ENCODE results near the gene KIAA1614.
A peak's percentile ranks its signal among the peaks of the same experiment; 100 is the strongest.

KIAA1614 gene

GRCh38 chr1:180907313-180908055, 5.2 kb upstream of the KIAA1614 start:
- DNase-seq: no peak

DNA sequence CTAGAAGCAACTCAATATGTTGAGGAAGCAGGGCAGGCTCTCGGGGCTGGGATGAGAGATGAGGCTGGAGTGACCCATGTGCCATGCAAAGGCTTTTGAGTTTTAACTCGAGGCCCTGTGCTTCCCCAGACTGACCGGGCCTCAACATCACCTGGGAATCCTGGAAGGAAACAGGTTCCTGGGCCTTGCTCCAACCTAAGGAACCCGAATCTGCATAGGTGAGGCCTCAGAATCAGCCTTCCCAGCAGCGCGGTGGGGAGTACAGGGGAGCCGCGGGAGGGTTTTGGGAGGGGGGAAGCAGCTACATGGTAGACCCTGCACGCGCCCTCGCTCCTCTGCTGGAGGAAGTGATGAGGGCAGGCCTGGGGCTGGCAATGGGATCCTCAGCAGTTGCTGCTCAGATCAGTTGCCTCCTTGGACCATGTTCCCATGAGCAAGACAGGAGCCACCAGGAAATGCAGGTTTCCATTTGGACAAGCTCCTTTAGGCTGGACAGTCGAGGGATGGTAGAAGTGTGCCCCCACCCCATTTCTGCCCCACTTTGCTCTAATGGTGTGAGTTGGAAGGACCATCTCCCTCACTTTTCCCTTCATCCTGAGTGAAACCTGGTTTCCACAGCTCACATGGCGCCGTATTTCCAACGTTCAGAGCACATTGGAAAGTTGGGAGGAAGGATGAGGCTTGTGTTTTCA, 4.5 kb upstream of the KIAA1614 start:
- no peak for DNase-seq

DNA sequence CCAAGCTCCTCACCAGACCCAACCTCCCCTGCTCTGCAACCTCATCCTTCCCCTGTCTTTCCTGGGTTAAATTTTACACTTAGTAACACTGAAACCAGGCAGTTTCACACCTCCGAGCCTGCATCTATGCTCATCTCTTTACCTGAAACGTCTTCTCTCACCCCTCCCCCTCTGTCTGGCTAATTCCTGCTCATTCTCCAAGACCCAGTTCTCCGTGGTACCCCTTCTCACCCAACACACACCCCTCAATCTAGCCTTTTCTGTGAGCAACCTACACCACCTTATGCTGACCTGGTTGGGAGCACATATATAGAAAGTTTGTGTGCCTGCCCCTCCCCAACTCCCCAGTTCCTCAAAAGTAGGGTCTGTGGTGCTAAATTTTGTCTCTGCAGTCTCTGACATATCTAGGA, 3.7 kb upstream of the KIAA1614 start:
- no peak for DNase-seq

DNA sequence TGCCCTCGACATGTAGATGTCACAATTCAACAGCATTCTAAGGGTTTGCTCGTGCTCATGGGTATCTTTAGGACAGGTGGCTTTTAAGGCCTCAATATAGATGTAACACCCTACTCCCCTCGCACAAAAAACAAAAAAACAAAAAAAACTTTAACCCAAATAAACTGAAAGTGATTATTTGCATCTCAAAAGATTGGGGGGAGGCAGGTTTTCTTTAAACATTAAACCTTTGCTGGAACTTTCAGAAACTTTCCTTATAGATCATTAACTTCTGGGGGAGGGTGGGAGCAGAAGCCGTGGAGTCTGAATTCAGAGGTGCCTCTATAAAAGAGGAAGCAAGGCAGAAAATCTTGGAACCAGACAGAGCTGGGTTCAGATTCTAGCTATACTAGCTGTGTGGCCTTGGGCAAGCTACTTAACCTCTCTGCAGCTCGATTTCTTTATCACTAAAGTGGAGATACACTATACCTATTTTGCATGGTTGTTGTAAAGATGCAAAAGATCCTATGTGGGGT, 3.2 kb upstream of the KIAA1614 start:
- no peak for DNase-seq

DNA sequence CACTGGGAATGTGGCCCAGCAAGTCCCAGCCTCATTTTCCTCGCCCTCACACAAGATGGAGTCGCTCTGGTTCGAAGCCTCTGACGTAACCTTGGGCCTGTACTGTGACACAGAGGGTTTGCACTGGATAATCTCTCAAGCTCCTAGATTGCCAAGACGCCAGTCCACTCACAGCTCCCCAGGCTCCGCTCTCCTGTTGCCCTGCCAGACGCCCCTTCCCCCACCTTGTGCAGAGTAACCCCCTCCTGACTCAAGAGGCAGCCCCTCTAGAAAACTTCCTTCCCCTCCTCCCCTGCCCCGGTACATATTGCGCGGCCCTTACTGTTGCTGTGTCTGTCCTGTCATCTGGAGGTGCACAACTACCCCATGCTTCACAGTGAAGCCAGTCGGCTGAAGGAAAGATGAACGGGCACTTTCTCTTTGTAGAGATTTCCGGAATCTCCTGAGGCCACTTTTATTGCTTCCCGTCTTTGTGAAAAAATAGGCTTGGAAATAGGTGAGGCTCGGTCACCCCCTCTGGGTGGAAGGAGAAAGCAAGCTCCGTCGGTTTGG, 981 bp upstream of the KIAA1614 start:
- DNase-seq: peak; percentile 60

DNA sequence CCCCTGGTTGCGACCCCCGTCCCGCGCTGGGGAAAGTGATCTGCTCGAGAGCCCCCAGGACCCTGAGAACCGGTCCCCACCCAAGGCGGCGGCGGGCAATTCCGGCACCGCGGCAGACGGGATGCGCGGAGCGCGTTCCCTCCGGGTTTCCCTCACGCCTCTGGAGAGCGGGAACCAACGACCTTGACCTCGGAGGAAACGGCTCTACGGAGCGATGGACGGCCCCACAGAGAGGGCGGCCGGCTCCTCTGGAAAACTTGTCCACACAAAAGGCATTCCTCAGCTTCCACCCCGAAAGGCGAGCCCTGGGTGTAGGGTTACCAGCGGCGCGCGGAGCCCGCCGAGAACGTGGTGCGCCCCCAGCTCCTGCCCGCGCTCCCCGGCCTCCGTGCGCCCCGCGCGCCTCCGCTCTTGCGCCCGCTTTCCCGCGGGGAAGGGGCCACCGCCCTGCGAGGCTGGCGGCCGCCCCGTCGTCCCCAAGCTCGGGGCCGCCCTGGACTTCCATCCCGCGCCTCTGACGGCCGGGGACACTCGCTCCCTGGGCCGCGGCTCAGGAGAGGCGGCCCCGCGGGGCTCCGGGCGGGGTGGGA, 391 bp upstream of the KIAA1614 start:
- peak; percentile 68 for DNase-seq

DNA sequence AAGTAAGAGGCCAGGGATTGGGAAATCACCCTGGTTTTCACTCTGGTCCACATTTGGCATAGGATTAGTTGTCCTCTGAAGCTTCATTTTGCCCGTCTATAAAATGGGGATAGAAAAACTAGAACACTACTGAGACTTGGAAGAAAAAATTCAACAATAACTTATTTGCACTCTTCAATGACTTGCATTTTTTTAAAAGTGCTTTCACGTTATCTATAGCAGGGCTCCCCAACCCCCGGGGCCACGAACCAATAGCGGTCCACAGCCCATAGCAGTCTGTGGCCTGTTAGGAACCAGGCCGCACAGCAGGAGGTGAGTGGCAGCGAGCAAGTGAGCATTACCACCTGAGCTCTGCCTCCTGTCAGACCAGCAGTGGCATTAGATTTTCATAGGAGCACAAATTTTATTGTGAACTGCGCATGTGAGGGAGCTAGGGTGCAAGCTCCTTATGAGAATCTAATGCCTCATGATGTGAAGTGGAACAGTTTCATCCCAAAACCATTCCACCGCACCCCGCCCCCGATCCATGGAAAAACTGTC, 2.8 kb downstream of the KIAA1614 start:
- no peak for DNase-seq

GRCh38 chr1:180916012-180916770, 3.5 kb downstream of the KIAA1614 start:
- no peak for DNase-seq

GRCh38 chr1:180916771-180917170, 4.1 kb downstream of the KIAA1614 start:
- no peak for DNase-seq

DNA sequence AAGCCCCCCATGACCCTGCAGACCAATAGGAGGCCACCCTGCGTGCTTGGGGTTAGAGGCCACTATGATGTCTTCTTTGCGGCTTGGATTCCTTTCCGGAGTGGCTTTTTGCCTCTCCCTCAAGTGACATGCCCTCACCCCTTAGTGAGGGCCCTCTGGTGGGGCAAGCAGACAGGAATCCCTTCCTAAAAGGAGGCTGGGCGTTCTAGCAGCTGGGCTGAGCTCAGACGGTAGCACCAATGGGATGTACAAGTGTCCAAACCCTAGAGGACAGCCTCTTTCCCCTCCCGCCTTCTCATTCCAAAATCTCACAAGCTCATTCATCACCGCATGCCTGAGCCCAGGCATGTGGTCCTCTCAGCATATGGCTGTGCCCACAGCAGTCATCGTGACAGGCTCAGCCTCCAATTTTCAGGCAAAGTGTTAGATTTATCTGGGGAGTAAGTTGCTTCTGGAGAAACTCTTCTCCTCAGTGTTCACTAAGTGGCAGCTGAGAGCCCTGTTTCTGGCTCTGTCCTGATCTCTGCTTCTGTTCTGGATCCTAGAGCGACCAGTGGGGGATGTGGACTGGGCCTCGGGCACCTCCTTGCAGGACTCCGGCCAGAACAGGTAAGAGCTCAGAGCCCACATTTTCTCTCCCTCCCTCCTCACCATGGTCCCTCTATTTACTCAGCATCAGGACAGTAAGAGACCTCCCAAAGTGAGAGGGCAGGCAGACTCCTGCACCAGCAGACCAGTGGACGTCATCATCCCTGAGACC, 4.8 kb downstream of the KIAA1614 start:
- DNase-seq: peak; percentile 53

DNA sequence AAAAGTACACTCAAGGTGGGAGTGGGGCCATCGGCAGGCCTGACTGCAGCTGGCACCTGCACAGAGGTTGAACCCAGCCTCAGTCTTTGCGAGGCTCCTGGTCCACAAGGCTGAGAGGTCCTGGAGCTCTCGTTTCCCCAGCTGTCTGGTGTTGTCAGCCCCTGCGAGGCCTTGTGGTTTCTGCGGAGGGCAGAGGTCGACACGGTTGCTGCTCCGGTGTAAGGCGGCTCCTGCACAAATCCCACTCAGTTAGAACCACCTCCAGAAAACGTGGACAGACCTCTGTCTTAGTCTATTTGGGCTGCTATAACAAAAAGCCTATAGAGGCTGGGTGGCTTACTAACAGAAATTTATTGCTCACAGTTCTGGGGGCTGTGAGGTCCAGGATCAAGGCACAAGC, 5.8 kb downstream of the KIAA1614 start:
- DNase-seq: no peak

GRCh38 chr1:180919183-180919700, 6.5 kb downstream of the KIAA1614 start:
- DNase-seq: no peak

- DNase-seq: no peak
These were observed 7.5 kb downstream of the KIAA1614 start for GRCh38 chr1:180920193-180920592.

GRCh38 chr1:180920702-180921101, 8.0 kb downstream of the KIAA1614 start:
- no peak for DNase-seq

DNA sequence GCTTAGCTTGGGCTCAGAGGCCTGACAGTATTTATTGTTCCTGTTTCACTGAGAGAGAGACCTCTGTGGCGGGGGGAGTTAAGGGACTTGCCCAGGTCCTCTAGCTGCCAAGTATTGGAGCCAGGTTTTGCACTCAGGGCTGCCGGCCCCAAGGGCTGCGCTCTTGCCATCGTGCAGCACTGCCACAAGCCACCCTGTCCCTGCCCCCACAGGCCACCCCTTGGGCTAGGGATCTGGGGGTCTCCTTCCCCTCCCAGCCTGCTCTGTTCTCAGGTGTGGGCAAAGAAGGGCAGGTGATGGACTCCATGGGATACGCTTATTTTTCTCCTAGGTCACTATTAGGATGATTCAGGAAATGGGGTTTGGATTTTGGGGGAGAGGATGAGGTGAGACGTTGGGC, 8.7 kb downstream of the KIAA1614 start:
- no peak for DNase-seq

GRCh38 chr1:180921891-180922630, 9.4 kb downstream of the KIAA1614 start:
- no peak for DNase-seq

DNA sequence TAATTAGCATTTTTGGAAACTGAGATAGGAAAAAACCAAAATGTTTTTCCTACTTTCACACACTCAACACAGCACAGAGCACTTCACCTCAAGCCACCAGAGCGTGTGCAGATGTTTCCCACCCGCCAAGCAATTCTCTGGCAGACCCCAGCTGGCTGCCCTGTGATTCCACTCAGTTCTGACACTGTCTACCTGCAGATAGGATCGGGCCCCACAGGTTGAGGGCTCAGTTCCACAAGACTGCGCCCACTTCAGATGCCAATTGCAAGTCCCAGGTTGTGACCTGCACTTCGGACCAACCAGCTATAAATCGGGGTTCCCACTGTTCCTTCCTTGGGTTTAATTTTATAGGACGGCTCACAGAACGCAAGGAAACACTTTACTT, 9.9 kb downstream of the KIAA1614 start:
- no peak for DNase-seq

GRCh38 chr1:180923021-180923841, 10.5 kb downstream of the KIAA1614 start:
- DNase-seq: peak; percentile 57

DNA sequence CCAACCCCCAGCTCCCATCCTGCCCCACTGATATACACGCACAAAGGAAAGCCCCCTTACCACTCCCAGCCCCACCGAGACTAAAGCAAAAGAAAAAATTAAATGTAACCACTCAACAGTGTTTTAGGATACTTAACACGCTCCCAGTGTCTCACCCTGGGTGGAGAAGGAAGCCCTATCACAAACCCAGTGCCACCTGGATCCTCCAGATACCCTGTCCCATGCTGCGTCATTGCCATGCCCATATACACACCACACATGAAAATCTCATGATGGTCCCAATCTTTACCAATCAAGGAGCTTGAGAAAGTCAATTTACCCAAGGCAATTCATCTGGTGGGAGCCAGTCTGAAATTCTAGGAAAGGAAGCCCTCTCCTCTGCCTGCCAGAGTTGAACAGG, 11.2 kb downstream of the KIAA1614 start:
- no peak for DNase-seq

- DNase-seq: no peak
These were observed 12.2 kb downstream of the KIAA1614 start for GRCh38 chr1:180924939-180925338.
